ENCODE measurements around the gene ZBTB47.
A peak's percentile ranks its signal among the peaks of the same experiment; 100 is the strongest.

GRCh38 chr3:42711491-42712343 lies 58.2 kb downstream of the ZBTB47 start:
- TF ChIP-seq EZH2 (IDR thresholded peaks at IDR 0.05; ENCODE audit: low read length) (no peak), CTCF (optimal IDR thresholded peaks at IDR 0.05 in 1 of 3, IDR thresholded peaks at IDR 0.05 in 1 of 3, conservative IDR thresholded peaks at IDR 0.05 in 1 of 3; ENCODE audit: extremely low read depth in 1 of 3, insufficient read depth in 2 of 3, low read length in 3 of 3) (peak in 2 of 3 experiments; percentile 6 to 20)
